Stimulated activated CD4-positive, alpha-beta T cell treated with anti-CD3 and anti-CD28 coated beads, Interleukin-2, amount 100 ng/mL, for 4 hours (primary cell): ENCODE results near the gene UGT1A10.
"Not testable (repeated sequence)": the region's sequence is repeated elsewhere in the genome, so short reads cannot be mapped to it uniquely, and the experiment has no call there.

Experiments used
- DNase-seq: peaks from one replicate; pipeline ENCODE4 v3.0.0-alpha.2; 2020; ENCODE audit warnings: low read depth

UGT1A10 gene

GRCh38 chr2:233655943-233656342 lies 19.7 kb downstream of the UGT1A10 start:
- not testable (repeated sequence) for DNase-seq

GRCh38 chr2:233656443-233656842 lies 20.2 kb downstream of the UGT1A10 start:
- DNase-seq = no peak

GRCh38 chr2:233658610-233659009 lies 22.4 kb downstream of the UGT1A10 start:
- no peak for DNase-seq

GRCh38 chr2:233663911-233664310 lies 27.7 kb downstream of the UGT1A10 start:
- no peak for DNase-seq

GRCh38 chr2:233668605-233669260 lies 32.5 kb downstream of the UGT1A10 start:
- DNase-seq = no peak

GRCh38 chr2:233671290-233672161 lies 35.3 kb downstream of the UGT1A10 start, which contains the start of gene UGT1A9:
TSS of gene UGT1A9 (plus strand) at chr2:233671898. CDS start at chr2:233671935, 37 bp downstream.
- DNase-seq = no peak

GRCh38 chr2:233672886-233673285 lies 36.6 kb downstream of the UGT1A10 start:
- no peak for DNase-seq

GRCh38 chr2:233673896-233674295 lies 37.6 kb downstream of the UGT1A10 start:
- DNase-seq = no peak

- no peak for DNase-seq
These were observed 38.1 kb downstream of the UGT1A10 start for GRCh38 chr2:233674314-233674713.

- DNase-seq = no peak
These were observed 38.7 kb downstream of the UGT1A10 start for GRCh38 chr2:233674995-233675394.

GRCh38 chr2:233676046-233676445 lies 39.8 kb downstream of the UGT1A10 start:
- DNase-seq = no peak

- DNase-seq = no peak
These were observed 42.9 kb downstream of the UGT1A10 start for GRCh38 chr2:233679196-233679595.

- no peak for DNase-seq
These were observed 44.3 kb downstream of the UGT1A10 start for GRCh38 chr2:233680361-233681045.

GRCh38 chr2:233681521-233682099 lies 45.4 kb downstream of the UGT1A10 start, which contains the start of gene UGT1A7:
TSS of gene UGT1A7 (plus strand) at chr2:233681901. CDS start at chr2:233681938, 37 bp downstream.
- DNase-seq = no peak

- DNase-seq = no peak
These were observed 48.4 kb downstream of the UGT1A10 start for GRCh38 chr2:233684640-233685039.

- DNase-seq = no peak
These were observed 50.7 kb downstream of the UGT1A10 start for GRCh38 chr2:233686928-233687327.

GRCh38 chr2:233688341-233688740 lies 52.1 kb downstream of the UGT1A10 start:
- DNase-seq = no peak

- DNase-seq = no peak
These were observed 52.8 kb downstream of the UGT1A10 start for GRCh38 chr2:233689031-233689430.

- DNase-seq = no peak
These were observed 53.3 kb downstream of the UGT1A10 start for GRCh38 chr2:233689501-233689900.

- no peak for DNase-seq
These were observed 54.2 kb downstream of the UGT1A10 start for GRCh38 chr2:233690444-233690843.

GRCh38 chr2:233691443-233692433 lies 55.5 kb downstream of the UGT1A10 start:
- no peak for DNase-seq
